HG02840 (cell line): ENCODE measurements around the gene KLC1.
A peak's percentile ranks its signal among the peaks of the same experiment; 100 is the strongest.
"Not testable (repeated sequence)": the region's sequence is repeated elsewhere in the genome, so short reads cannot be mapped to it uniquely, and the experiment has no call there.

Experiments used
- ATAC-seq: cut with Tn5 transposase; IDR thresholded peaks from one replicate; pipeline ENCODE4 v1.9.1; 2021; ENCODE audit warnings: mild to moderate bottlenecking, moderate library complexity, moderate number of reproducible peaks; ENCODE audit not compliant: unreplicated experiment, low FRiP score

Gene KLC1

DNA sequence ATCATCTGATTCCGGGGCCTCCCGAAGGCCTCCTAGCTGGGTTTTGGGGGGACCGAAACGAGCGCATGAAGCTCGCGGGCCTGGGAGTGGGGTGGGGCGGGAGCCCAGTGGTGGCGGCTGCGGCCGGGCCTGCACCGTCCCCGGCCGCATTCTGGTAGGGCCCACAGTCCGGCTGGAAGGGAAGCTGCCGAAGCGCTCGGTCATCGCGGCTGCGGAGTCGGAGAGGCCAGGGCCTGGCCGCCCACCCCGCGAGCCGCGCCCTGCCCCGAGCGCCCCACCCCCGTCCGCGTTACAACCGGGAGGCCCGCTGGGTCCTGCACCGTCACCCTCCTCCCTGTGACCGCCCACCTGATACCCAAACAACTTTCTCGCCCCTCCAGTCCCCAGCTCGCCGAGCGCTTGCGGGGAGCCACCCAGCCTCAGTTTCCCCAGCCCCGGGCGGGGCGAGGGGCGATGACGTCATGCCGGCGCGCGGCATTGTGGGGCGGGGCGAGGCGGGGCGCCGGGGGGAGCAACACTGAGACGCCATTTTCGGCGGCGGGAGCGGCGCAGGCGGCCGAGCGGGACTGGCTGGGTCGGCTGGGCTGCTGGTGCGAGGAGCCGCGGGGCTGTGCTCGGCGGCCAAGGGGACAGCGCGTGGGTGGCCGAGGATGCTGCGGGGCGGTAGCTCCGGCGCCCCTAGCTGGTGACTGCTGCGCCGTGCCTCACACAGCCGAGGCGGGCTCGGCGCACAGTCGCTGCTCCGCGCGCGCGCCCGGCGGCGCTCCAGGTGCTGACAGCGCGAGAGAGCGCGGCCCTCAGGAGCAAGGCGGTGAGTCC lies at the start of gene KLC1:
Gene KLC1, plus strand, starts transcription at position 528 of the 819 bp plus-strand sequence. CDS start 25,354 bp downstream, outside the sequence.
- ATAC-seq, result peak; percentile 61

GRCh38 chr14:103581206-103581605 lies 47.8 kb upstream of the KLC1 start:
- no peak for ATAC-seq

DNA sequence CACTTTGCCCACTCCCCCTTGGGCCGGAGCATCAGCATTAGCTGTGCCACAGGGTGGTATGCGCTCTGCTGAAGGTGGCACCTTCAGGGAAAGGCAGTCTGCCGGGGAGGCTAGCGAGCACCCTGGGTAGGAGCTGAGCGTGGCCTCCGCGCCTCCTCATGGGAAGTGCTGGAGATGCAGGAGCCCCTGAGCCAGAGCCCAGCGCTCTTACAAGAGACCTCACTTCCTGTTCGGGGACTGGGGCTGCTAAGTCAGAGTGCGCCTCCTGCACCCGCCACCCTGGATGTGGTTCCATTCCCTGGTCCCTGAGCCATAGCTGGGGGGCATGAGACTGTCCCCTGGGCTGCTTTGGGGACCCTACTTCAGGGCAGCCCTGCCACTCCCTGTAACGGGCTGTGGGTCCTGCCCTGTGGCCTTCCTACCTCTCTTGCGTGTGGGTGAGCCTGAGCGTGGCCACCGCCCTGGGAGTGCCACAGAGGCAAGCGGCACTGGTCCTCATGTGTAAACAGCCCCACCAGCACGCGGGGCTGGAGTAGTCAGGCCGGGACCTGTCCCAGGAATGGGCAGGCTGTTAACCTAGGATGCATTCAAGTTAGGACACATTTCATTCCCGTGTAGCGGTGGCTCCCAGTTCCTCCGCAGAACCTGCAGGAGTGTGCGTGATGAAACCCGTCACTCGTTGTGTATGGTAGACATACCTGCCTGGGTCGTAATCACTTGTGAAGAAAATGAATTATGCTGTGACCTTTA lies 46.9 kb upstream of the KLC1 start:
- no peak for ATAC-seq

- ATAC-seq, result no peak
Measured at GRCh38 chr14:103584326-103584915, 44.6 kb upstream of the KLC1 start.

- ATAC-seq, result no peak
Measured at GRCh38 chr14:103593577-103593976, 35.4 kb upstream of the KLC1 start.

DNA sequence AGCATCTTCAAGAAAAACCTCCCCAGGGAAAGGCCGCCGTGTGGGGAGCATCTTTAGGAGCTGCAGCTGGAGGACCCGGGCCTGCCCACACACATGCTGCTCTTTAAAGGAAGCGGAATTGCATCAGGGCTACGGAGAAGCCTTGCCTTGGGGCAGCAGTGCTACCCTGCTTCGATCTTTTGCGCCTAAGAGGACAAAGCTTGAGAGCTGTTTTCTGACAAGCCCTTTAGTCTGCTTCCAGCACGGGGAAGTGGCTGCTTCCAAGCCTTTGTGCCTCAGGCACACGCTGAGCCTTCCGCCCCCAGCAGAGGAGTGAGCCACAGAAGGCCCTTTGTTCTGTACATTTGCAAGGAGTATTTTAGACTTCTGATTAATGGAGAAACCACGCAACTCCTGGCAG lies 34.7 kb upstream of the KLC1 start:
- ATAC-seq, result no peak

DNA sequence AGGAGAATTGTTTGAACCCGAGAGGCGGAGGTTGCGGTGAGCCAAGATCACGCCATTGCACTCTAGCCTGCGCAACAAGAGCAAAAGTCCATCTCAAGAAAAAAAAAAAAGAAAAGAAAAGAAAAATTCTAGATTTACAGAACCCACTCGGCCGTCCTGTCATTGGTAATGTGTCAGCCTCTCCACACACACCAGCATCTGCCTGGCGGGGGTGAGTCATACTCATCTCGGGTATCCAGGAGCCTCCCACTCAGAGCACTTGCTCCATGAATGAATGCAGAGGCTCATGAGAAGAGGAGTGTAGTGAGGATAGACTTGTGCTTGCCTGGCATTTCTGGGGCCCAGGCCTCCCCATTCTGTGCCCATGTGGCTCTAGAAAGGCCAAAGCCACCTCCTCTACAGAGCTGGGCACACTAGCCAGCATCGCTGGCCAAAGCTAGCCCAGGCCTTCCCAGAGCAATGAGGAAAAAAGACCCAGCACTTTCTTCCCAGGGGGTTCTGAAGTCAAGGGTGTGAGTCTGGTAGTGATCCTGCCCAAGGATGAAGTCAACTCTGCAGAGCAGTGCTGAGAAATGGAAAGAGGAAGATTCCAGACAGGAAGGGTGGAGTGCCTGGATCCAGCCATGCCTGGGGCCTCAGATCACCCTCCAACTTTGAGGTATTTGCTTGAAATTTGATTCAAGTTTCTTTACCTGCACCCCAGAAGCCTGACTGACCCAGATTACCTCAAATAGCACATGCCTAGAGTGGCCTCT lies 31.2 kb upstream of the KLC1 start:
- ATAC-seq, result no peak

GRCh38 chr14:103600503-103600902 lies 28.5 kb upstream of the KLC1 start:
- no peak for ATAC-seq

GRCh38 chr14:103604620-103605019 lies 24.4 kb upstream of the KLC1 start:
- no peak for ATAC-seq

- ATAC-seq, result no peak
Measured at GRCh38 chr14:103606963-103607668, 21.9 kb upstream of the KLC1 start.

GRCh38 chr14:103607822-103608221 lies 21.2 kb upstream of the KLC1 start:
- ATAC-seq, result no peak

DNA sequence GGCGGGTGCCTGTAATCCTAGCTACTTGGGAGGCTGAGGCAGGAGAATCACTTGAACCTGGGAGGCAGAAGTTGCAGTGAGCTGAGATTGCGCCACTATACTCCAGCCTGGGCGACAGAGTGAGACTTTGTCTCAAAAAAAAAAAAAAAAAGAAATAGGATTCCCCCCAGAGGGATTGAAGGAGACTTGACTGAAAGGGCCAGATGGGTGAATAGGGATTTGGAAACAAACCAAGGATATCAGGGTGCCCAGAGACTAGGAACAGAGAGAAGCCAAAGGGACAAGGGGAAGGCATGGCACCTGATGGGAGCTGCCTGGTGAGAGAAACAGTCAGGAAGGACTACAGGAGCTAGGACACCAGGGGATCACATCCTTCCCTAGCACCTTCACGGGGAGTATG lies 19.9 kb upstream of the KLC1 start:
- not testable (repeated sequence) for ATAC-seq

- no peak for ATAC-seq
Measured at GRCh38 chr14:103611215-103611614, 17.8 kb upstream of the KLC1 start.

DNA sequence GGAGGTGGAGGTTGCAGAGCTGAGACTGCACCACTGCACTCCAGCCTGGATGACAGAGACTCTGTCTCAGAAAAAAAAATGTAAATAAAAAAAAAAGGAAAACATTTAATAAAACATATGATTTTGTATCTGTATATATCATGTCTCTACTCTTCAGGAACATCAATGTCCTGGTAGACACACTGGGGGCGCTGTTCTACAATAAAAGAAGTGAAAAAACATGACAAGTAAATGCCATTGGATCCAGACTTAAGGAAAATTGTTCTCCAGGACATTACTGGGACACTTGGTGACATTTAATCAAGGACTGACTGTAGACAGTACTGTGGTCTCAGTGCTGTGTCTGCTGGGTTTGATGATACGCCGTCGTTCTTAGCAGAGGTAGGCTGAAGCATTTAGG lies 15.5 kb upstream of the KLC1 start:
- ATAC-seq, result no peak

GRCh38 chr14:103616635-103617300 lies 12.2 kb upstream of the KLC1 start:
- no peak for ATAC-seq

GRCh38 chr14:103619057-103619456 lies 10.0 kb upstream of the KLC1 start:
- ATAC-seq, result no peak

DNA sequence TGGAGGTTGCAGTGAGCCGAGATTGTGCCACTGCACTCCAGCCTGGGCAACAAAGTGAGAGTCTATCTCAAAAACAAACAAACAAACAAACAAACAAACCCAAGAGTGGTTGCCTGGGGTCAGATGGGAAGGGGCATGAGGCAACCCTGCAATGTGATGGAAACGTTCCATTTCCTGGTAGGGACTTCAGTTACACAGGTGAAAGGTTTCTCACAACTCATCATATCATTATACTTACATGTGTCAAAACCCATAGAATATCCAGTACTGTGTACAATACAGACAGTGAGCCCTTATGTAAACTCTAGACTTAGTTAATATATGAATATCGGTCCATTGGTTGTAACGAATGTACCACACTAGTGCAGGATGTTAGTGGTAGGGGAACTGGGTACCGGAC lies 7.2 kb upstream of the KLC1 start:
- ATAC-seq, result no peak

DNA sequence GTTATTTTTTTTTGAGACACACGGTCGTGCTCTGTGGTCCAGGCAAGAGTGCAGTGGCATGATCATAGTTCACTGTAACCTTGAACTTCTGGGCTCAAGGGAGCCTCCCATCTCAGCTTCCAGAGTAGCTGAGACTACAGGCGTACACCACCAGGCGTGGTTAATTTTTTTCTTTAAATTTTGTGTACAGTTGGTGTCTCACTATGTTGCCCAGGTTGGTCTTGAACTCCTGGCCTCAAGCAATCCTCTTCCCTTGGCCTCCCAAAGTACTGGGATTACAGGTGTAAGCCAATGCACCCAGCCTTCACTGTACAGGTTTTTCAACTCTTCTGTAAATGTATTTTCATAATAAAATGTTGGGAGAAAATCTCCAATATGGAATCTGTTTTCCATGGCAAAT lies 5.7 kb upstream of the KLC1 start:
- ATAC-seq, result no peak

GRCh38 chr14:103623883-103624482 lies 5.0 kb upstream of the KLC1 start:
- ATAC-seq, result no peak
